HG03575 (cell line): ENCODE data around the gene VSTM2B.
"Not testable (repeated sequence)": the region's sequence is repeated elsewhere in the genome, so short reads cannot be mapped to it uniquely, and the experiment has no call there.

Experiments
- ATAC-seq: cut with Tn5 transposase; IDR thresholded peaks from one replicate; pipeline ENCODE4 v1.9.1; 2021; ENCODE audit not compliant: unreplicated experiment, insufficient number of reproducible peaks, low FRiP score; ENCODE audit errors: extremely low read depth

VSTM2B gene

DNA sequence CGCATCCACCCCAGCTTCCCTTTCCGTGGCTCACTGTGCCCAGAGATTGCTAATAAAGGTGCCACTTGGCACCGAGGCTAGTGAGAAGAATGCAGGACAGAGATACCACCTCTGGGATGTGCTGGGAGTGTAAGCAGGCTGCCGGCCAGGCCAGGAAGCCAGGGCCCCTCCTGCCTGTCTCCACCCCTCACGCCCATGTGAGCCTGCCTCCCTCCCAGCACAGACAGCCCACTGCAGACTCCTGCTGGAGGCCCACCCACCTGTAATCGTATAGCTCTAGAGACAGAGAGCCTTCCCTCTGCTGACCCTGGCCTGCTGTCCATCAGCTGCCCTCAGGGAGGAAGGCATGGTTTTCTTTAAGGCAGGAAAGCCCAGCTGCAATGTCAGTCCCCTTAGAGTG is 13.9 kb downstream of the VSTM2B start:
- ATAC-seq = no peak

DNA sequence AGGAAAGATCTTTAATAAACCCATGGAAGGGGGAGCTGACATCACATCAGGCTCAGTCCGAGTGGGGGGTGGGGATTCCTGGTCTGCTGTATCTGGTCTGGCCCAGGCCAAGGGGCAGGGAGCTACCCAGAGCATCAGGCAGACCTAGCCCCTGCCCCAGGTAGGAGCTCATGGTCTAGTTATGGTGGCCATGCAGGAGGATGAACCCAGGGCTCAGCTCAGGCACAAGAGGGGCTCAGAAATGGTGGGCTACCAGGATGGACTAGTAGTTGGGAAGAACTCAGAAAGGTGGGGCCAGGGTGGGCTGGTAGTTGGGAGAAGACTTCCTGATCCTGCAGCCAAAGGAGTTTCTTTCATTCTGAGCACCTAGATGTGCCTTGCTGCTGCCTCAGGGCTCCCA is 14.3 kb downstream of the VSTM2B start:
- no peak for ATAC-seq

DNA sequence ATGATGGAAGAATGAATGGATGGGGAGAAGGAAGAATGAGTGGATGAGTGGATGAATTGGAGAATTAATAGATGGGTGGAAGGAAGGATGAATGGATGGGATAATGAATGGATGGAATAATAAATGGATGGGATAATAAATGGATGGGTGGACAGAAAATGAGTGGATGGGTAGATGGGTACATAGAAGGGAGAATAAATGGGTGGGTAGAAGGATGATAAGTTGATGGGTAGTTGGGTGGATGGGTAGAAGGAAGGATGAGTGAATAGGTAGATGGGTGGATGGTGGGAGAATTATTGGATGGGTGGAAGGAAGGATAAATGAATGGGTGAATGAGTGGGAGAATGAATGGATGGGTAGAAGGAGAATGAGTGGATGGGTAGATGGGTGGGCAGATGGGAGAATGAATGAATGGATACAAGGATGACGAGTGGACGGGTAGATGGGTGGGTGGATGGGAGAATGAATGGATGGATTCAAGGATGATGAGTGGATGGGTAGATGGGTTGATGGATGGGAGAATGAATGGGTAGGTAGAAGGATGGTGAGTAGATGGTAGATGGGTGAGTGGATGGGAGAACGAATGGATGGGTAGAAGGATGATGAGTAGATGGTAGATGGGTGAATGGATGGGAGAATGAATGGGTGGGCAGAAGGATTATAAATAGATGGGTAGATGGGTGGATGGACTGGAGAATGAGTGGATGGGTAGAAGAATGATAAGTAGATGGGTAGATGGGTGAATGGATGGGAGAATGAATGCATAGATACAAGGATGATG is 15.9 kb downstream of the VSTM2B start:
- ATAC-seq = no peak

DNA sequence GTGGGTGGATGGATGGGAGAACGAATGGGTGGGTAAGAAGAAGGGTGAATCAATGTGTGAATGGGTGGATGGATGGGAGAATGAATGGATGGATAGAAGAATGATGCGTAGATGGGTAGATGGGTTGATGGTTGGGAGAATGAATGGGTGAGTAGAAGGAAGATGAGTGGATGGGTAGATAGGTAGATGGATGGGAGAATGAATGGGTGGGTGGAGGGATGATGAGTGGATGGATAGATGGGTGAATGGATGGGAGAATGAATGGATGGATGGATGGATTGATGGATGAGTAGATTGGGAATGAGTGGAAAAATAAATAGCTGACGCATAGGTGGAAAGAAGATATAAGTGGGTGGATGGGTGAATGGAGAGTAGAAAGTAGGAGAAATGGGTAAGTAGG is 16.5 kb downstream of the VSTM2B start:
- ATAC-seq = no peak

DNA sequence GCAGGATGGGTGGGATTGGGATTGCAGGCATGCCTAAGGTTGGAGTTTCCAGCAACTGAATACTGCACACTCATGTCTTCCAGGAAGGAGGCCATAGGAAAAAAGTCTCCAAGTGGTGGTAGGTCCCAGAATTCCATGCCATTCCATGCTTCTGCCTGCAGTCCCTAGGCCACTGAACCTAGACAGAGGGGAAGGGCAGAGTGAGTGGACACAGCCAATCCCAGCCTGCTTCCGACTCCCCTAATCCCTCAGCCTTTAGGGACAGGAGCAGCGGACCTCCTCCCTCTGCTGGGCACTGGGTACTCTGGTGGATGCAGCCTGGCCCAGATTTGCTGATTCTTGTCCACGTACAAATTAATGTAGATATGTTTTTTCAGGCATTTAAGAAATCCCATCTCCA is 17.0 kb downstream of the VSTM2B start:
- no peak for ATAC-seq

DNA sequence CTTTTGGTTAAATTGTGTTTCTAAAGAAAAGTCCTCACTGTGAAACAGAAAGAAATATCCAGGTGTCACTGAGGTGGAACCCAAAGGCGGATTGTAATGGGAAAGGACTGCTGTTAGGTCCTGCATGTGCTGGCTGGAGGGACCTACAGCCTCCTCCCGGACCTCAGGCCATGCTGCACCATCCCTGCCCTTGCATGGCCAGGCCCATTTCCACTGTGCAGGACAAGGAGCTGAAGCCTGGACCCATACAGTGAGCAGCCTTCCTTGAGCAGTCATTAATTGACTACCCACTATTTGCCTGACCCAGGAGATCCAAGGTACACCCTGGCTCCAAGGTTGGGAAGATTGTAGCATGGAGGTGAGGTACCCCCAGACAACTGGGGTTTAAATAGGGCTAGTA is 17.6 kb downstream of the VSTM2B start:
- no peak for ATAC-seq

DNA sequence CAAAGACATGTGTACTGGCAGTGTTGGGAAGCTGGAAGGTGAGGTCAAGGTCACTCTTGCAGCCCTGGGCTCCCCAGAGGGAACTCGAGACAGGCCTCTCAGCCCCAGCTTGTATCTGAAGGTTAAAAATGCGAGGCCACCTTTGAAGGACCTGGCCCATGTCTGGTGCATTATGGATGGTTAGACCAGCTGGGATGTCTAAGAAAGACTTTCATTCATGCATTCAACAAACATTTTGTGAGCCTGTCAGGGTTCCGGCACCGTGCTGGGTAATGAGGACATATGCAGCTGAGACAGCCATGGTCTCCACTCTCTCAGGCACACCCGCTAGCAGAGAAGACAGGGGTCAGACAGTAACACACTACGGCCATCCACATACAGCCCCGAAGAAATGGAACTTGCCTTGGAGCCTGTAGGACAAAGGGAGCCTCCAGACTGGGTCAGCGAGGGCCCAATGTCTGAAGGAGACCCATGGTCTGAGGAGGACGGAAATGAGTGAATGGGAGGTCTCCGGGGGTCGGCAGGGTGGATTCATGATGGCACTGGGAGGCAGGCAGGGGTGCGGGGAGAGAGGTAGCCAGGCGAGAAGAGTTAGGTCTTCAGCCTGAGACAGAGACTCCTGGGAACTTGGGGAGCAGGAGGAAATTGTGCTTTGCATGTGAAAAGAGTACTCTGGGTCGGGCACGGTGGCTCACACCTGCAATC is 19.0 kb downstream of the VSTM2B start:
- ATAC-seq = no peak

DNA sequence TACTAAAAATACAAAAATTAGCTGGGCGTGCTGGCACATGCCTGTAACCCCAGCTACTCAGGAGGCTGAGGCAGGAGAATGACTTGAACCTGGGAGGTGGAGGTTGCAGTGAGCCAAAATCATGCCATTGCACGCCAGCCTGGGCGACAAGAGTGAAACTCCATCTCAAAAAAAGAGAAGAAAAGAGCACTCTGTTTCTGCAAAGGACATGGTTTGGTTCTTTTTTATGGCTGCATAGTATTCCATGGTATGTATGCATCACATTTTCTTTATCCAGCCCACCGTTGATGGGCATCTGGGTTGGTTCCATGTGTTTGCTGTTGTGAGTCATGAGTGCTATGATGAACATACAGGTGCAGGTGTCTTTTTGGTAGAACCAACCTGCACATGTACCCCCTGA is 19.7 kb downstream of the VSTM2B start:
- not testable (repeated sequence) for ATAC-seq

DNA sequence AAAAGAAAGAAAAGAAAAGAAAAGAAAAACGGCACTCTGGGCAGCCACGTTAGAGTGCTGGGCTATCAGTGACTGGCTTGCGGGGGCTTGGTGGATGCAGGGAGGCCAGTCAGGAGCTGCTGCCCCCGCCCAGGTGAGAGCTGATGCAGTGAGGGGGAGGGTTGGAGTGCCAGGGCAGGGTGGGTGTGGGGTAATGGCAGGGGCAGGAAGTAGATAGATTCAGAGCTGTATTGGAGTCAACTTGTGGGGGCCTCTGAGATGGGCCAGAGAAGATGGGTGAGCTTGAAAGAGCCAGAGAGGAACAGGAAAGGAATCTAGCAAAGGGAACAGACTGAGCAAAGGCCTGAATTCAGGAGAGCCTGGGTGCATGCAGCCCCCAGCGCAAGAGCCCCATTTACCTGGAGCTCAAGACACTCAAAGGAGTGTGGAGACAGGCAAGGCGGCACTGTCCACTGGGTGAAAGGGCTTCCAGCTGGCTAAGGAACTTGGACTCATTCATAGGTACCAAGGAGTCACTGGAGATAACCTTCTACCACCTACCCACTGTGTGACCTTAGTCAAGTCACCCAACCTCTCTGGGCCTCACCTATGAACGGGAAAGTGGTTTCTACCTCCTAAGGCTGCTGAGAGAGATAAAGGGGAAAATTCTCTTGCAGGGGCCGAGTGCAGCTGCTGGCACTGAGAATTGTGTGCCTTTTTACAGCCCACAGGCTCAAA is 20.2 kb downstream of the VSTM2B start:
- ATAC-seq = no peak

DNA sequence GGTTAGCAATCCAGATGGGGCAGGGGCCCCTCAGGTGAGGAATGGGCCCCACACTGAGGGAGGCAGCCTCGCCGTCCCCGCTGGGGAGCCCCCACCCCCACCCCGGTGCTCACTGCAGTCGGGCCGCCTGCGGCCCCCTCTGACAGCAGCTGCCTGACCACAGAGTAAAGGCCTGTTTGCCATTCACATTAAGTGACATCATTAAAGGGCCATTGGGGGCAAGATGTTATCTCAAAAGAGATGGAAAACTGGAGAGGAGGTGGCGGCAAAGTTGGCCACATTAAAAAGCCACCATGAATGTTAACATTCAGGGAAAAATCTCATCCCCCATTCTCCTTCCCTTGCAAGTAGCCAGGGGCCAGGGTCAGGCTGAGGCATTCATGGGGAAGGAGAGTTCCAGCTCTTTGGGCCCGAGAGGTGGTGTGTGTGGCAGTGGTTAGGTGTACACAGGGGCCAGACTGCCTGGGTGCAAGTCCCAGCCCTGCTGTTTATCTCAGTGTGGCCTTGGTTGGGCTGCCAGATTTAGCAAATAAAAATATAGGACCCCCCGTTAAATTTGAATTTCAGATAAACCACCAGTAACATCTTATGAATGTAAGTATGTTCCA is 20.9 kb downstream of the VSTM2B start:
- ATAC-seq = no peak

DNA sequence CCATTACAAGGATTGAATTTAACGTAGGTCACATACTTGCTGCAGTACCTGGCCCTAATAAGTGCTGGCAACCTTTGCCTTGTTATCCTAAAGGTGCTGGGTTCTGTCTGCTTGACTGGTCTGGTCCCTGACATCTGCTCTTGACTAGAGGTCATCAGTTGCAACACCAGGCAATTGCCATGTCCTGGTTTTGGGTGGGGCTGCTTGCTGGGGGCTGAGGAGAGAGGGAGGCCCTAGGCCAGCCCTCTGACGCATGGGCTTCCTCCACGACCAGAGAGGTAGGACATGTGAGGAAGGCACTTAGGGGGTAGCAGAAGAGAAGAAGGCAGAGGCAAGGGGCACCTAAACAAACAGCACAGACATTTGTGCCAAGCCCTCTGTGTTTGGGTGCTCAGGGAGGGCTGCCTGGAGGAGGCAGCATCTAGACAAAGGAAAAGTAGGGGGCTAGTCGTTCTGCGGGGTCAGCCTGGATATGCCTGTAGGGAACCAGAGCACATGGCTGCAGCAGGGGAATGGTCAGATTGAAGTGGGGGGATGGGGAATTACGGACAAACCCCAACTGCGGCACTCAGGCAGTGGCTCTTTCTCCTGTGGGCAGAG is 21.7 kb downstream of the VSTM2B start:
- no peak for ATAC-seq

DNA sequence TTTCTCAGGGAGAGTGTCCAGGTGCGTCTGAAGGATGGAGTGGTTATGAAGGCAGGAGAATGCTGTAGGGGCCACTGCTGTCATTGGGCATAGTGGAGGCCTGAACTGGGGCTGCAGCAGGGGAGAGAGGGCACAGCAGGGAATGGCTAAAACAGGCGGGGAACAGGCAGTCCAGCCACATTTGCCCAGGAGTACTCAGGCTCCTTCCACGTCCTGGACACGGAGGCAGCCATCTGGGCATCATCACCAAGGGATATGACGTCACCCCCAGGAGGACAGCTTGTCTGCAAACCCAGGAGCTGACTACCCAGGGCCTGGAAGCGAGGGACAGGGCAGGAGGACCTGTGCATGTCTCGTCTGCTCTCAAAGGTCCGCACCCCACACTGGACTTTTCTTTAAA is 22.2 kb downstream of the VSTM2B start:
- no peak for ATAC-seq

DNA sequence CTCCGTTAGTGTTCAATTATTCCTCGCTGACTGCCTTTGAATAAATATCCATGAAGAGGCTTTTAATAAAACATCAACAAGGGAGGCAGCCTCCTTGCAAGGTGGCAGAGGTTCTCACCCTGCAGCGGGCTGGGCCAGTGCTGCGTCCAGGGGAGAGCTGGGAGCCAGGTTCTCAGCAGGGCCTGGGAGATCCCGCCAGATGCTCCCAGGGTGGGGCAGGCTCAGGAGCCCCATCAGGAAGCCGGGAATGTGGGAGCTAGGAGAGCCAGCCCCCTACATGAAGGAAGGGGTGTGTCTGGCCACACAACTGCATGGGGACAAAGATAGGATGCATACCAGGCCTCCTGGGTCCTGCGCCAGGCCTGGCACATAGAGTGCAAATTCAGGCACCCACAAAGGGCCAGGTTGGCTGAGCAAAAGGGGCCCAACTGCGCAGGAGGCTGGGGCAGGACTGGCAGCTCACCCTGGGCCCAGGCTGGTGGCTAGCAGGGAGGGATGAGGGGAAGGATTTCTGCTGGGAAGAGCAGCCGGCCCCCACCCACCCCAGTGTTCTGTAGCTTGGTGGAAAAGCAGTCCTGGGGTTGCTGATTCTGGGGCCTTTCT is 22.8 kb downstream of the VSTM2B start:
- no peak for ATAC-seq

DNA sequence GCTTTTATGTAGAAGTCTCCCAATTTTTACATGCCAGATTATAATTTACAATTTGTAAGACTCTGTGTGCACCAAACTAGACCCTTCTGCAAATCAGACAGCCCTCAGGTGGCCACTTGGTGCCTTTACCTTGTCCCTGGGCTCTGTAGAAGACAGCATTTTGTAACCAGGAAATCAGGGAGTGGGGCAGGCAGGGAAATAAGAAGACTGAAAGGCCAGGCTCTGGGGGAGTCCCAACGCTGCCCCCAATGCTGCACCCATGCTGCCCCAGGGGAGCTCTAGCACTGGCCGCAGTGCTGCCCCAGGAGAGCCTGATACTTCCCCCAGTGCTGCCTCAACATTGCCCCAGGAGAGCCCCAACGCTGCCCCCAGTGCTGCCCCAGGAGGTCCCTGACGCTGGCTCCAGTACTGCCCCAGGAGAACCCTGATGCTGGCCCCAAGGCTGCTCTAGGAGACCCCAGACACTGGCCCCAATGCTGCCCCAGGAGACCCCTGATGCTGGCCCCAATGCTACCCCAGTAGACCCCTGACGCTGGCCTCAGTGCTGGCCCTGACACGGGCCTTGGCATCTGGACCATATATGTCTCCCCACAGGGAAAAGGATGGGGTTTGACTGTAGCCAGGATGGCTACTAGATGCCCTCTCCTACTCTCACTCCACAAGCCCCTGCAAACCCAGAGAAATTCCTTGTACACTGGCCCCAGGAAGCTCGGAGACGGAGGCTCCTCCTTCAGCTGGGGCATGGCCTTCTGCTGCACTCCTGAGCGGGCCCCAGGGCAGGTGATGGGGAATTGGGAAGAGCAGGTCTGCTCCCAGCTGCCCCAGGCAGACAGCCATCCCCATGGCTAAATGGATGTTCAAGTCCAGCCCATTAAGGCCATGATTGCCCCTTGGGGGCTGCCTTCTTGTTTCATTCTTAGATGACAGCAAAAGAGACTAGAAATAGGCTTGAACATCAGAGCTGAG is 23.6 kb downstream of the VSTM2B start:
- ATAC-seq = no peak

DNA sequence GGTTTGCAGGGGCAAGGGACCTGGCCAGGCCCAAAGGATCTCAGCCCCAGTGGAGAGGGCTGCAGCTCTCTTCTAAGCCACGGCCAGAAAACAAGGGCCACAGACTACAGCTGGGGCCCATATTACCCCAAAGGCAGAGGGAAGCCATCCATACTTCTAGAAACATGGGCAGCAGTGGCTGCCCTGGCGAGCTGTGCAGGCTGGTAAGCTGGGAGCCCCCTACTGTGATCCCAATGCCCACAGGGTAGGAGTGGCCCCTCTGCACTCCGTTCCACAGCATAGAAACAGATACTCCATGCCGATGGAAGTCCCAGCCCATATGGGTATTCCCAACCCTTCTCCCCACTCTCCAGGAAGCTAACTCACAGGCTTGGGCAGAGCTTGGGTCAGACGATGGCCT is 25.1 kb downstream of the VSTM2B start:
- ATAC-seq = no peak

DNA sequence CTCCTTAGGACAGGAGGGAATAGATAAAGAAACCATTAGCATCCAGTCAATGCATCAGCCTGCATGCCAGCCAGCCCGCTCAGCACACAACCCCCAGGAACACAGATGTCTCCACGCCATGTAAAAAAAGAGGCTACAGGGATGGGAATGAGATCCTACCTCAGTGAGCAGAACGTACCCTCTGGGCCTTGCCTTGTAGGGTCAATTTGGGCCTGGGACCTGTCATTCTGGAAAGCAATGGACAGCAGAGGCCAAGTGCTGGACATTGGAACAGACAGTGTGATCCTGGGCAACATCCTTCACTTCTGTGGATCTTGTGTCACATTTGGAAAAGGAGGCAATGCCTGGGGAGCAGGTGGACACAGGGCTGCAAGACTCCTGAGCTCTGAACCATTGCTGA is 26.0 kb downstream of the VSTM2B start:
- ATAC-seq = no peak

DNA sequence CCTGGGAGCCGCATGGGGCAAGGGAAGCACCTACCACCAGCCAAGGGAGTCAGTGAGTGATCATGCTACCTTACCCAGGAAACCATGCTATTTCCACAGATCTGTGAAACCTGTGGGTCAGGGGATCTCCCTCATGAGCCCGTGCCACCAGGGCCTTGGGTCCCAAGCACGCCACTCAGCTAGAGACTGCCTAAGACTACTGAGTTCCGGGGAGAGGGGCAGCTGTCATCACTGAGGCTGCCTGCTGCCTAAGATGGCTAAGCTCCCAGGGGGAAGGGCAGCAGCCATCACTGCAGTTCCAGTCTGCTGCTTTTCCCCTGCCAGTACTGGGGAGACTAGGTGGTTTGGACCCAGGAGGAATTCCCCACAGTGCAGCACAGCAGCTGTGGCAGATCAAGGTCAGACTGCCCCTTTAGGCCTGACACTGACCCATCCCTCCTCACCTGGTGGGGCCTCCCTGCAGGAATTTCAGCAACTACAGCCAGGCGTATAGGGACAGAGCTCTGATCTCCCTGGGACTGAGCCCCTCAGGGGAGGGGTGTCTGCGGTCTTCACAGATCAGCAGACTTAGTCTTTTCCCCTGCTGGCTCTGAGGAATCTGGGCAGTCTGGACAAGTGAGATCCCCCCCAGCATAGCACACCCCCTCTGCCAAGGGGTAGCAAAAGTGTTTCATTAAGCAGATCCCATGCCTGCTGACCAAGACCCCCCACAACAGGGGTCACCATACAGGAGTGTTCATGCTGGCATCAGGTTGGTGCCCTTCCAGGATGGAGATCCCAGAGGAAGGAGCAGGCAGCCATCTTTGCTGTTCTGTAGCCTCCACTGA is 26.9 kb downstream of the VSTM2B start:
- ATAC-seq = no peak
